Nephron progenitor cell (in vitro differentiated cells): ENCODE measurements around the gene NOVA2.
A peak's percentile ranks its signal among the peaks of the same experiment; 100 is the strongest.

Experiments used
- DNase-seq: peaks from one replicate; pipeline ENCODE4 v3.0.0; 2021
- H3K27ac Mint-ChIP-seq: 2 replicates; pipeline ENCODE4 v1.8.0; 2021; ENCODE audit warnings: mild to moderate bottlenecking, moderate library complexity, mixed read lengths
- H3K27me3 Mint-ChIP-seq: 2 replicates; pipeline ENCODE4 v1.8.0; 2021; ENCODE audit warnings: mild to moderate bottlenecking, low read depth, mixed read lengths; ENCODE audit not compliant: poor library complexity
- H3K36me3 Mint-ChIP-seq: 2 replicates; pipeline ENCODE4 v1.8.0; 2021; ENCODE audit warnings: low read depth, mixed read lengths
- H3K4me1 Mint-ChIP-seq: 2 replicates; pipeline ENCODE4 v1.8.0; 2021; ENCODE audit warnings: mixed read lengths
- H3K4me3 Mint-ChIP-seq: 2 replicates; pipeline ENCODE4 v1.8.0; 2021; ENCODE audit warnings: mild to moderate bottlenecking, moderate library complexity, mixed read lengths
- H3K9me3 Mint-ChIP-seq: 2 replicates; pipeline ENCODE4 v1.8.0; 2021; ENCODE audit warnings: mild to moderate bottlenecking, moderate library complexity, mixed read lengths
- CTCF ChIP-seq: fragments of 200-600 bp; sonication (generic); IDR thresholded peaks from 2 replicates; pipeline ENCODE4 v1.5.0; 2021; ENCODE audit warnings: antibody characterized with exemption

Gene NOVA2

GRCh38 chr19:45887200-45887710 is 86.4 kb downstream of the NOVA2 start:
- Mint-ChIP-seq H3K36me3 (peaks cover 5% of the 10 kb centered on the region), H3K4me3 (peak overlapping the region; percentile 94), H3K27me3 (no peaks in the 10 kb centered on the region), H3K27ac (peak overlapping the region; percentile 99), H3K4me1 (peaks cover 20% of the 10 kb centered on the region), H3K9me3 (no peaks in the 10 kb centered on the region)
- no peak for DNase-seq
- no peak for TF ChIP-seq CTCF

- H3K4me1 Mint-ChIP-seq: peaks cover 26% of the 10 kb centered on the region
- peak overlapping the region; percentile 94 for H3K4me3 Mint-ChIP-seq
- no peaks in the 10 kb centered on the region for H3K9me3 Mint-ChIP-seq
- peak overlapping the region; percentile 99 for H3K27ac Mint-ChIP-seq
- no peaks in the 10 kb centered on the region for H3K27me3 Mint-ChIP-seq
- peaks cover 5% of the 10 kb centered on the region for H3K36me3 Mint-ChIP-seq
- no peak for TF ChIP-seq CTCF
- DNase-seq: peak; percentile 90
Observed at GRCh38 chr19:45886427-45887199, 87.1 kb downstream of the NOVA2 start.

- Mint-ChIP-seq H3K9me3 (no peaks in the 10 kb centered on the region), H3K36me3 (peaks cover 5% of the 10 kb centered on the region), H3K4me1 (peaks cover 34% of the 10 kb centered on the region), H3K27ac (peak within 1 kb of the TSS; percentile 99), H3K4me3 (peak within 1 kb of the TSS; percentile 94), H3K27me3 (no peaks in the 10 kb centered on the region)
- TF ChIP-seq CTCF: no peak
- DNase-seq: peak; percentile 92
Observed at GRCh38 chr19:45885556-45886426, 87.9 kb downstream of the NOVA2 start, which contains the start of gene IRF2BP1. Gene IRF2BP1 (minus strand): TSS chr19:45886141. CDS start chr19:45885774, 367 bp downstream.

GRCh38 chr19:45884682-45885555 is 88.7 kb downstream of the NOVA2 start:
- Mint-ChIP-seq H3K4me1 (peaks cover 35% of the 10 kb centered on the region), H3K27me3 (peaks cover 1% of the 10 kb centered on the region), H3K36me3 (peaks cover 5% of the 10 kb centered on the region), H3K4me3 (peak overlapping the region; percentile 71), H3K9me3 (no peaks in the 10 kb centered on the region), H3K27ac (no peak overlapping the region)
- TF ChIP-seq CTCF: no peak
- DNase-seq: peak; percentile 39

- peaks cover 5% of the 10 kb centered on the region for H3K36me3 Mint-ChIP-seq
- no peaks in the 10 kb centered on the region for H3K9me3 Mint-ChIP-seq
- H3K4me1 Mint-ChIP-seq: peaks cover 35% of the 10 kb centered on the region
- no peak for TF ChIP-seq CTCF
- peaks cover 4% of the 10 kb centered on the region for H3K27me3 Mint-ChIP-seq
- H3K27ac Mint-ChIP-seq: no peak overlapping the region
- no peak for DNase-seq
- H3K4me3 Mint-ChIP-seq: peak overlapping the region; percentile 77
Observed at GRCh38 chr19:45883881-45884681, 89.6 kb downstream of the NOVA2 start.
